HG02571 (cell line): Measurements from ENCODE around the gene FAM168B.

Source experiments
- ATAC-seq: cut with Tn5 transposase; IDR thresholded peaks from one replicate; pipeline ENCODE4 v1.9.1; 2021; ENCODE audit warnings: mild to moderate bottlenecking, moderate library complexity; ENCODE audit not compliant: unreplicated experiment

Gene FAM168B

DNA sequence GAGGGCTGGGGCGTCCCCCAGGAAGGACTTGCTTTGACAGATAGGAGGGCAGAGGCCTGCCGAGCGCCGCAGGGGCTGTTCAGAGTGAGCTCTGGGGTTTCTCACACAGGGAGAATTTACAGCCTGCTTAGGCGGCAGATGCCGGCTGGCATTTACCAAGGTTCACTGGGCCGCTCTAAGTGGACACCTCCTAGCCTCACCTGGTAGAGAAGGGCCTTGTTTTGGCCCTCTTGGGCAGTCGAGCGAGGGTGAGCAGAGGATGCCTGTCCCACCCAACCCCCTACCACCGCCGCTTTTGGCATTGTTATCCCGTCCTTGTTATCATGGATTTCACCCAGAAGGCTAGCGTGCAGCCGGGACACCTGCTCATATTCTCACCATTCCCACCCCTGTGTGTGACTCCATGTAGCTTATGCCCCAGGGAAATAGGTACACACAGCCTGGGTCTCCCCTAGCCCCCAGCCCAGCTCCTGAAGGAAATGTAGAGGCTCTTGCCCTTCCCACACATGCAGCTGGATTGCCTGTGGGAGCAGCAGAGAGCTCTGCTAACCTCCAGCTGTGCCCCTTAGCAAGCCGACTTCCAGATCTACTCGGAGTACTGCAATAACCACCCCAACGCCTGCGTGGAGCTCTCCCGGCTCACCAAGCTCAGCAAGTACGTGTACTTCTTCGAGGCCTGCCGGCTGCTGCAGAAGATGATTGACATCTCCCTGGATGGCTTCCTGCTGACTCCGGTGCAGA lies 52.4 kb downstream of the FAM168B start:
- no peak for ATAC-seq

- no peak for ATAC-seq
These were observed 53.2 kb downstream of the FAM168B start for GRCh38 chr2:131039908-131040660.

GRCh38 chr2:131039535-131039907 lies 53.7 kb downstream of the FAM168B start:
- ATAC-seq = no peak

DNA sequence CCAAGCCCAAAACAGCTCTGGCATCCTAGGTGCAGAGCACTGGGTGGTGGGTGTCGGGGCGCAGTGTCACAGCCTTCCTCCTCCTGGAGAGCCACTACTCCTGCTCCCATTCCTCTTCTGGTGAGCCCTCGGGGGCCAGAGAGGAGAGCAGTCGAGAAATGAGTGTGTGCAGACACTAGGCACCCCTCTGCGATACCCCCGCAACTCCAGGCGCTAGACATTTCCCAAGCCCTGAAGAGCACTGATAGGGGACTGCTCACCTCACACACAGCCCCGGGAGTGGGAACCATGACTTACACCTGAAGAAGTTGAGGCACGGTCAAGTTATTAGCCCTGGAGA lies 54.2 kb downstream of the FAM168B start:
- no peak for ATAC-seq

DNA sequence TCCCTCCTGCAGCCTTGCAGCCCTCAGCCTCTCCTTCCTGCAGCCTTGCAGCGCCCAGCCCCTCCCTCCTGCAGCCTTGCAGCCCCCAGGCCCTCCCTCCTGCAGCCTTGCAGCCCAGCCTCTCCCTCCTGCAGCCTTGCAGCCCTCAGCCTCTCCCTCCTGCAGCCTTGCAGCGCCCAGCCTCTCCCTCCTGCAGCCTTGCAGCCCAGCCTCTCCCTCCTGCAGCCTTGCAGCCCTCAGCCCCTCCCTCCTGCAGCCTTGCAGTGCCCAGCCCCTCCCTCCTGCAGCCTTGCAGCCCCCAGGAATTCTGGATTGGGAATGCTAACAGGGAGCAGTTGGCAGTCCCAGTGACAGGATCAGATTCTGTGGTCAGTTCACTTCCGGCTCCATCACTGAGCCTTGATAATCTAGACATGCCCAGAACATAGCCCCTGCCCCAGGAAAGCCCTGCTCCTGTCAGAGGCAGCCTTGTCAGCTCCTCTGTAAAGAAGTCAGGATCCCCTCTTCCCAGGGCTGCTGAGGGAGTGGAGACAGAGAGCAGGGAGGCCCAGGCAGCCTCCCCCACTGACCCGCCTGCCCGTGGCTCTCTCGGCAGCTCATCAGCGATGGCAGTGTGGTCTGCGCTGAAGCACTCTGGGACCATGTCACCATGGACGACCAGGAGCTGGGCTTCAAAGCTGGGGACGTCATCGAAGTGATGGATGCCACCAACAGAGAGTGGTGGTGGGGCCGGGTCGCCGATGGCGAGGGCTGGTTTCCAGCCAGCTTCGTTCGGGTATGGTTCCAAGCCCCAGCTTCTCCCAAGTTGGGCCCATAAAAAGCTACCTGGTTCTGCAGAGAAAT lies 54.8 kb downstream of the FAM168B start:
- ATAC-seq = no peak

DNA sequence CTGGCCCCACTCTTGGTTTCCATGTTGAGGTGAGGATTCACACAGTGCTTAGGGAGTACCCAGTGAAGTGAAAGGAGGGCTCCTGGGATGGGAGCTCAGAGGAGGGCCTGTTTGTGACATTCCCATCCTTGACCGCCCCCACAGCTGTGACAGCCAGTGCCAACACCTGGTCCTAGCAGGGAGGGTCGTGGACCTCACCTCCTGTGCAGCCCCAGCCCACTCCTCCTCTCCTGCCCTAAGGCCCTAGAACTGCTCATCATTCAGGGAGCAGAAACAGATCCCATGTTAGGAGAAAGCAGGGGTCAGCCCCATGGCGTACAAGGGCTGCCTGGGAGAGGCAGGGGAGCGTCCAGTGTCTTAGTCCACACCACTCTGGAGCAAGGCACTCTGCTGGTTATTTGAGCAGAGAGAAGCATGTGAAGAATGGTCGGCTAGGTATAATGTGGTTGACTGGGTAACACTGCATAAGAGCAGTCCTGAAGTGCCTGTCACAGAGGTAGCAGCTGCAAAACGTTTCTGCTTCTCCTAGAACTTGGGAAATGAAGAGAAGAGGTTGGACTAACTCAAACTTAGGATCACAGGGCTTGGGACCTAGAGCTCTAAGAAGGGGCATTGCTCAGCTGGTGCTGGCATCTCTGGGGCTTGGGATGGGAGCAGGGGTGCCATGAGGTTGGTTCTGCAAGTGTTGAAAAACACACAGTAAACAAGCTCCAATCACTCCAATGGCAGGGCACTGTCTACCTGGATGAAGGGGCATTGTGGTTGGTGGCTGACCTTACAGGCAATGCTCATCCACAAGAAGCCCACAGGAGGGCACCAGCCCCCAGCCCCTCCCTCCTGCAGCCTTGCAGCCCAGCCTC lies 55.6 kb downstream of the FAM168B start:
- no peak for ATAC-seq

- ATAC-seq = no peak
These were observed 56.4 kb downstream of the FAM168B start for GRCh38 chr2:131036696-131037397.

DNA sequence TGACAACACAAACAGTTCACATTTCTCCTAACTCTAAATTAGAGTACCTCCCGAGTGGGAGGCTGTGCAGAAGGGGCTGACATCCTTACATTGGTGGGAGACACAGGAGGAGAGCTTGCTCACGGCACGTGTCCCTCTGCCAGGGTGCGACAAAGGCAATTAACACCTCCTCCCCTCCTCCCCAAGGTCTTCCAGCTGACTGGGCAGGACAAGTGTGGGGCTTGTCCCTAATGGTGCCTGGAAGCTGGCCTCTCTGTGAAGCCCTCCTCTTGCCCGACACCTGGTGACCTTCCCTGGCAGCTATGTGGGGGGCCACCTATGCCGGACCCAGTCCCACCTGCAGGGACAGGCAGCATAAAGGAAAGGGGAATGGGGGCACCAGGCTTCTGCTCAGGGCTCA lies 57.0 kb downstream of the FAM168B start:
- no peak for ATAC-seq

DNA sequence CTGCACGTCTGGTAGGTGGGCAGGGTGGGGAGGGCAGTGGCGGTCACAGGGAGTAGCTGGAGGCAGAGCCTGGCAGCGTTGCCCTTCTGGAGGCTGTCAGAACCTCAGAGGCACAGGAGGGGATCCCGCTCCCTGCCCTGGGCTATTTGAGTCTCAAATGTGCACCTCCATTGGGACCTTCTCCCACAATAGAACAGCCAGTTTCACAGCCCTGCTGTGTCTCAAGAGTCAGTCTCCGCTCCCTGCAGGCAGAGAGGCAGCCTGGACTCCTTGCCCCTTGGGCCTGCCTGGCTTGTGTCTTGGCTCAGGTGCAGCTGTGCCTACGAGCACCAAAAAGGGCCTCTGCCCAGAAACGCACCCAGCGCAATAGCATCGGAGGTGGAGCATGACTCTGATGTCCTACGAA lies 57.4 kb downstream of the FAM168B start:
- no peak for ATAC-seq

- no peak for ATAC-seq
These were observed 58.0 kb downstream of the FAM168B start for GRCh38 chr2:131035112-131035825.

GRCh38 chr2:131034122-131035051 lies 58.9 kb downstream of the FAM168B start:
- ATAC-seq = no peak

DNA sequence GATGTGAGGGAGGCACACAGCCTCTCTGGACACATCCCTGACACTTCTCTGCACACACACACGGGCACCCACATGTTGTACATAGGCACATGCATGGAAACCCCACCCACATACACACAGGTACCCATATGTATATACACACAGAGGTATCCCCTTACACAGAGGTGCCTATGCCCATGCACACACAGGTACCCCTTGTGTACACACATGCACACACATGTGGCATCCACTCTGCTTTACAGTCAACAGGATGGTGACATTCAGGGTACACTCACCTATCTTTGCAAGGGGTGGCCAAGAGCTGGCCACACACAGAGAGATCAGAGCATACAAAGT lies 59.5 kb downstream of the FAM168B start:
- no peak for ATAC-seq

GRCh38 chr2:131032393-131032836 lies 60.8 kb downstream of the FAM168B start:
- no peak for ATAC-seq

- no peak for ATAC-seq
These were observed 61.4 kb downstream of the FAM168B start for GRCh38 chr2:131031875-131032274.

- ATAC-seq = no peak
These were observed 61.8 kb downstream of the FAM168B start for GRCh38 chr2:131031431-131031841.

DNA sequence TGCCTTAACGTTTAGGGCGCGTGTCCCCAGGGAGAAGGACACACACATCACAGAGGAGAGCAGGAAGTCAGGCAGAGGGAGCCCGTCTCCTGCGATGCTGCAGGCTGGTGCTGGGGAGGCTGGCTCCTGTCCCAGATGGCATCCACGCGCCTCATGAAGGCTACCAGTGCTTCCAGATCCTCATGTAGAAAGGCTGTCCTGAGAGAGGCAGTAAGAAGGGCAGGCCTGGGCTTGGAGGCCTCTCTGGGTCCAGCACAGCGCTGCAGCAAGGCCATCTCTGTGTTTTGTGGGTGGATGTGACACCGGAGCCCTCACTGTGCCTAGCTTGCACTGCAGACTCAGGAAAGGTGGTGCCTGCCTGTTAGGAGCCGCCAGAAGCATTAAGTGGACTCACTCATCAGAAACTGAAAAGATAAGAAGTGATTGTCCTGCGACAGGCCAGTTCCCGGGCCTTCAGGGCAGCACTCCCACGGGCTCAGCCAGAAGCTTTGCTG lies 62.7 kb downstream of the FAM168B start:
- no peak for ATAC-seq

DNA sequence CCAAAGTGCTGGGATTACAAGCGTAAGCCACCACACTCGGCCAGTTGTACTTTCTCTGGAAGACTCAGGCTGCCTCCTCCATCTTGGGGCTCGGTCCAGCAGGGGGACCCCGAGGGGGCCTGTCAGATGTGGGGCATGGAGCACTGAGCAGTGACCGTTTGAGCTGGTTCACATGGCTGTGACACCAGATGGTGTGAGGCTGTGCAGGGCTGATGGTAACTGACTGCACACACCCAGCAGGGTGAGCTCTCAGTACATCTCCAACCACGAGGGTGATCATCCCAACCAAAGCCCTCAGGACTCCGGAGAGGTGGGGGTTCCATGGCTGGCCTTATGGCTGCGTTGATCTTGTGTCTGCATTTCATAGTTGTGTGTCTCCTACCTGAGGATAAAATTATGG lies 63.4 kb downstream of the FAM168B start:
- no peak for ATAC-seq
